ENCODE results near the gene LEO1. TPM values are rescaled to one million over a fixed set of nuclear protein-coding genes. Genes with fewer than 3 reads are reported as not detected.
"Not testable (repeated sequence)": the region's sequence is repeated elsewhere in the genome, so short reads cannot be mapped to it uniquely, and the experiment has no call there.

The LEO1 gene
- total RNA-seq, 1 experiment from 2014 or later, result 24.1 TPM

DNA sequence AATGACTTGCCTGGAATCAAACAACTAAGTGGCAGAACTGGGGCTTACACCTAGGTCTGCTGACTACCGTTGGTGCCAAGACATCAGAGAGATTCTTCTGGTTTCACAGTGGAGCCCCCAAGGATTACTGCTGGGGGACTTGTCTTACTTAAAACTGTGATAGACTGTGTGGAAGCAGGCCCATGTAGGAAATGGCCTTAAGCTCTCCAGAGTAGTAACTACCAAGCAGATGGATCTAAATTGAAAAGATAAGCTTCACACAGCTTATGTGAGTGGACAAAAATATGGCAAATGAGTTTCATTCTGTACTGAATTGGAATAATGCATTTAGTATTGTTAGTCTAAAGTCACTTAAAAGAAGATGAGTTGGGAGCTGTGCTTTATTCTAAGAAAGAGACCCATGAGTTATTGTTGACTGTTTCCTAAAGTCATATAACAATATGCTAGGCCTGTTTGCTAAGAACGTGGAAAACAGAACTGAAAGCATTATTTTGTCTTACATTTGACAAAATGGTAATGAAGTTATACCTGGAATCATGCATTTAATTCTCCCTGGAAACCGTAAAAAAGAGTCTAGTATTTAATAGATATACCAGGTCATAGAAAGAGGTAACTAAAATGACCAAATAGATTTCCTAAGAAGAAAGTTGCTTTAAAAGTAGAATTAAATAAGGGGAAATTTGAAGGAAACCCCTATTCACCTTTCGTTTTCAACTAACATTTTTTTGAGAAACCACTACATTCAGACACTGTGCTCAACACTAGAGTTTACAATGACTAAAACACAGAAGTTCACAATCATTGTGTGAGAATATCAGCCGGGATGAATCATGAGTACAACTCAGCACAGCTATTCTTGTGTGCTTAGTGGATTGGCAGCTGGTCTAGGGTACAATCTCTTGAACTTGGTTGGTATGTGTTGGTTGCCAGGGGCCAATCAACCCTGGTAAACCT lies 34.4 kb upstream of the LEO1 start:
- H3K9me2 ChIP-seq (replicated peaks; ENCODE audit: low read length), result no peaks in the 10 kb centered on the region
- H3K79me2 ChIP-seq (ENCODE audit: low read length), result no peaks in the 10 kb centered on the region
- H3F3A ChIP-seq (ENCODE audit: low read length, unreplicated experiment), result no peaks in the 10 kb centered on the region
- ATAC-seq, result peak; percentile 64
- no TSS peak for BruUV-seq (replicated peaks)
- no peaks in the 10 kb centered on the region for H3K36me3 ChIP-seq (ENCODE audit: low read depth, low read length)
- no peaks in the 10 kb centered on the region for H3K9me3 ChIP-seq (ENCODE audit: low read length)
- H3K4me2 ChIP-seq (ENCODE audit: low read length), result no peak overlapping the region
- no peak overlapping the region for H3K4me3 ChIP-seq (ENCODE audit: low read length)
- no peaks in the 10 kb centered on the region for H4K20me1 ChIP-seq (ENCODE audit: low read length)
- H3K27ac ChIP-seq (ENCODE audit: low read length), result peak overlapping the region; percentile 25; the same call in 1 of the 2 replicates
- intact Hi-C loops (cut with micrococcal nuclease), result no loop called here
- H2AFZ ChIP-seq (ENCODE audit: low read length), result no peak overlapping the region
- H3K4me1 ChIP-seq (ENCODE audit: insufficient read depth, low read length), result peaks cover 24% of the 10 kb centered on the region
- ChIA-PET CTCF (no interaction called here), POLR2A (ENCODE audit: unreplicated experiment) (no interaction called here)
- TF ChIP-seq EZH2 (IDR thresholded peaks at IDR 0.05; ENCODE audit: low read length, unreplicated experiment) (no peak), EZH2phosphoT487 (IDR thresholded peaks at IDR 0.05; ENCODE audit: borderline replicate concordance, low read length) (no peak)
- TF ChIP-seq, protein P1, sequence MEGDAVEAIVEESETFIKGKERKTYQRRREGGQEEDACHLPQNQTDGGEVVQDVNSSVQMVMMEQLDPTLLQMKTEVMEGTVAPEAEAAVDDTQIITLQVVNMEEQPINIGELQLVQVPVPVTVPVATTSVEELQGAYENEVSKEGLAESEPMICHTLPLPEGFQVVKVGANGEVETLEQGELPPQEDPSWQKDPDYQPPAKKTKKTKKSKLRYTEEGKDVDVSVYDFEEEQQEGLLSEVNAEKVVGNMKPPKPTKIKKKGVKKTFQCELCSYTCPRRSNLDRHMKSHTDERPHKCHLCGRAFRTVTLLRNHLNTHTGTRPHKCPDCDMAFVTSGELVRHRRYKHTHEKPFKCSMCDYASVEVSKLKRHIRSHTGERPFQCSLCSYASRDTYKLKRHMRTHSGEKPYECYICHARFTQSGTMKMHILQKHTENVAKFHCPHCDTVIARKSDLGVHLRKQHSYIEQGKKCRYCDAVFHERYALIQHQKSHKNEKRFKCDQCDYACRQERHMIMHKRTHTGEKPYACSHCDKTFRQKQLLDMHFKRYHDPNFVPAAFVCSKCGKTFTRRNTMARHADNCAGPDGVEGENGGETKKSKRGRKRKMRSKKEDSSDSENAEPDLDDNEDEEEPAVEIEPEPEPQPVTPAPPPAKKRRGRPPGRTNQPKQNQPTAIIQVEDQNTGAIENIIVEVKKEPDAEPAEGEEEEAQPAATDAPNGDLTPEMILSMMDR (conservative IDR thresholded peaks at IDR 0.05; ENCODE audit: low read depth, low read length), result no peak
- H3K27me3 ChIP-seq (ENCODE audit: low read length), result no peaks in the 10 kb centered on the region
- H3K9ac ChIP-seq (ENCODE audit: low read length), result no peak overlapping the region
- DNase-seq, result peak; percentile 62

- no peaks in the 10 kb centered on the region for H3K36me3 ChIP-seq (ENCODE audit: low read depth, low read length)
- no peak overlapping the region for H3K4me3 ChIP-seq (ENCODE audit: low read length)
- no peak overlapping the region for H3K4me2 ChIP-seq (ENCODE audit: low read length)
- no peaks in the 10 kb centered on the region for H3F3A ChIP-seq (ENCODE audit: low read length, unreplicated experiment)
- intact Hi-C loops (cut with micrococcal nuclease), result no loop called here
- ChIA-PET CTCF (no interaction called here), POLR2A (ENCODE audit: unreplicated experiment) (no interaction called here)
- peaks cover 17% of the 10 kb centered on the region for H3K4me1 ChIP-seq (ENCODE audit: insufficient read depth, low read length)
- H3K9ac ChIP-seq (ENCODE audit: low read length), result no peak overlapping the region
- no peak overlapping the region for H2AFZ ChIP-seq (ENCODE audit: low read length)
- no peak overlapping the region for H3K27ac ChIP-seq (ENCODE audit: low read length)
- no TSS peak for BruUV-seq (replicated peaks)
- H3K9me3 ChIP-seq (ENCODE audit: low read length), result no peaks in the 10 kb centered on the region
- DNase-seq (no peak), ATAC-seq (no peak)
- H3K27me3 ChIP-seq (ENCODE audit: low read length), result no peaks in the 10 kb centered on the region
- no peaks in the 10 kb centered on the region for H4K20me1 ChIP-seq (ENCODE audit: low read length)
- H3K9me2 ChIP-seq (replicated peaks; ENCODE audit: low read length), result no peaks in the 10 kb centered on the region
- no peaks in the 10 kb centered on the region for H3K79me2 ChIP-seq (ENCODE audit: low read length)
- TF ChIP-seq, protein P1 (conservative IDR thresholded peaks at IDR 0.05; ENCODE audit: low read depth, low read length), result no peak
- TF ChIP-seq EZH2 (IDR thresholded peaks at IDR 0.05; ENCODE audit: low read length, unreplicated experiment), result no peak
- no peak for TF ChIP-seq EZH2phosphoT487 (IDR thresholded peaks at IDR 0.05; ENCODE audit: borderline replicate concordance, low read length)
Measured at GRCh38 chr15:52004806-52005205, 33.2 kb upstream of the LEO1 start.

DNA sequence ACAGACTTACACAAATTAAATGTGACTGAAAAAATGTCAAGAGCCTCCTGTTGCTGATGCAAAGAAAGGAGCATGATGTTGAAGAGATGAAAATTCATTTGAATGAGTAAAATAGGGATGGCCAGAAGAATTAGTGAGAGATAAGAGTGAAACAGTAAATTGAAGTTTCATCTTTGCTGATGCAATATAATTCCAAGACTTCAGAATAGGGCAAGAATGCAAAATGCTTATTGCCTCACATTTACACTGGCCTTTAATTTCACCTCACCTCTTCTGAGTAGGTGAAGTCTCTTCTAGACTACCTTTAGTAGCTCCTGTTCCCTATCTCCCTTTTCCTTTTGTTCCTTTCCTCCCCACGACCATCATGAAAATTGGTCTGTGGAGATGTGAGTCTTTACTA lies 32.1 kb upstream of the LEO1 start:
- ChIA-PET CTCF (no interaction called here), POLR2A (ENCODE audit: unreplicated experiment) (no interaction called here)
- no peaks in the 10 kb centered on the region for H3K9me3 ChIP-seq (ENCODE audit: low read length)
- no peak for ATAC-seq
- intact Hi-C loops (cut with micrococcal nuclease), result no loop called here
- no peak overlapping the region for H3K27ac ChIP-seq (ENCODE audit: low read length)
- H3K4me1 ChIP-seq (ENCODE audit: insufficient read depth, low read length), result peaks cover 13% of the 10 kb centered on the region
- H3K79me2 ChIP-seq (ENCODE audit: low read length), result no peaks in the 10 kb centered on the region
- BruUV-seq (replicated peaks), result no TSS peak
- TF ChIP-seq EZH2phosphoT487 (IDR thresholded peaks at IDR 0.05; ENCODE audit: borderline replicate concordance, low read length), result no peak
- no peak for TF ChIP-seq EZH2 (IDR thresholded peaks at IDR 0.05; ENCODE audit: low read length, unreplicated experiment)
- TF ChIP-seq, protein P1 (conservative IDR thresholded peaks at IDR 0.05; ENCODE audit: low read depth, low read length), result no peak
- no peak overlapping the region for H2AFZ ChIP-seq (ENCODE audit: low read length)
- H3K4me2 ChIP-seq (ENCODE audit: low read length), result no peak overlapping the region
- no peaks in the 10 kb centered on the region for H3K9me2 ChIP-seq (replicated peaks; ENCODE audit: low read length)
- H3K27me3 ChIP-seq (ENCODE audit: low read length), result no peaks in the 10 kb centered on the region
- H3K9ac ChIP-seq (ENCODE audit: low read length), result no peak overlapping the region
- no peaks in the 10 kb centered on the region for H3F3A ChIP-seq (ENCODE audit: low read length, unreplicated experiment)
- no peak for DNase-seq
- H3K36me3 ChIP-seq (ENCODE audit: low read depth, low read length), result no peaks in the 10 kb centered on the region
- H3K4me3 ChIP-seq (ENCODE audit: low read length), result no peak overlapping the region
- no peaks in the 10 kb centered on the region for H4K20me1 ChIP-seq (ENCODE audit: low read length)

- ATAC-seq; H3K4me3 ChIP-seq (ENCODE audit: low read length); H3K79me2 ChIP-seq (ENCODE audit: low read length); BruUV-seq (replicated peaks); H3K9me3 ChIP-seq (ENCODE audit: low read length); CTCF ChIA-PET; H3K9me2 ChIP-seq (replicated peaks; ENCODE audit: low read length); DNase-seq; H2AFZ ChIP-seq (ENCODE audit: low read length); H3K4me2 ChIP-seq (ENCODE audit: low read length); H3K36me3 ChIP-seq (ENCODE audit: low read depth, low read length); H4K20me1 ChIP-seq (ENCODE audit: low read length); H3K9ac ChIP-seq (ENCODE audit: low read length); H3F3A ChIP-seq (ENCODE audit: low read length, unreplicated experiment); intact Hi-C loops (cut with micrococcal nuclease); H3K27me3 ChIP-seq (ENCODE audit: low read length); POLR2A ChIA-PET (ENCODE audit: unreplicated experiment); H3K27ac ChIP-seq (ENCODE audit: low read length): not testable (repeated sequence)
- H3K4me1 ChIP-seq (ENCODE audit: insufficient read depth, low read length), result peaks cover 13% of the 10 kb centered on the region
Measured at GRCh38 chr15:52003089-52003488, 31.5 kb upstream of the LEO1 start.
